ENCODE measurements around the gene ADH1B.

GRCh38 chr4:99282731-99283130, 38.5 kb downstream of the ADH1B start:
- no peak for TF ChIP-seq CTCF (optimal IDR thresholded peaks at IDR 0.05 in 1 of 3, IDR thresholded peaks at IDR 0.05 in 1 of 3, conservative IDR thresholded peaks at IDR 0.05 in 1 of 3; ENCODE audit: extremely low read depth in 1 of 3, insufficient read depth in 2 of 3, low read length in 3 of 3)
- no peak for TF ChIP-seq EZH2 (IDR thresholded peaks at IDR 0.05; ENCODE audit: low read length)

All from keratinocyte (primary cell).